Right lobe of liver (tissue), 6 donors: ENCODE results near the gene OGT. TPM values are rescaled to one million over a fixed set of nuclear protein-coding genes. Genes with fewer than 3 reads are reported as not detected.
A peak's percentile ranks its signal among the peaks of the same experiment; 100 is the strongest.

Experiments used
- ATAC-seq, 4 donors: fragments of 200-7000 bp; cut with Tn5 transposase; one replicate each; pipeline ENCODE4 v1.9.1; 2020; ENCODE audit warnings: mild to moderate bottlenecking in 4 of 4, moderate library complexity in 4 of 4
- DNase-seq, 3 donors: peaks; one replicate each; pipeline ENCODE4 v3.0.0-alpha.2; 2020
- H3K27ac ChIP-seq, 3 donors: fragments of 200-600 bp; one replicate each; pipeline ENCODE4 v1.8.0; 2022
- H3K27me3 ChIP-seq, 2 donors: fragments of 200-600 bp; one replicate each; pipeline ENCODE4 v1.8.0; 2022
- H3K36me3 ChIP-seq, 4 donors: fragments of 200-600 bp; sonication (generic) in 1 of 4; one replicate each; pipeline versions ENCODE4 v1.5.1 to v1.8.0; 2017 to 2022; ENCODE audit warnings: control low read depth in 1 of 4
- H3K4me1 ChIP-seq, 4 donors: fragments of 200-600 bp; sonication (generic) in 1 of 4; one replicate each; pipeline versions ENCODE4 v1.5.1 to v1.8.0; 2017 to 2022; ENCODE audit warnings: control low read depth in 1 of 4
- H3K4me3 ChIP-seq, 3 donors: fragments of 200-600 bp; one replicate each; pipeline ENCODE4 v1.8.0; 2022
- H3K9me3 ChIP-seq, 4 donors: fragments of 200-600 bp; sonication (generic) in 1 of 4; one replicate each; pipeline versions ENCODE4 v1.5.1 to v1.8.0; 2017 to 2022; ENCODE audit warnings: control low read depth in 1 of 4
- POLR2A ChIP-seq: fragments of 450-650 bp; IDR thresholded peaks from one replicate; pipeline ENCODE4 v1.6.1; 2017; ENCODE audit warnings: antibody characterized with exemption, mild to moderate bottlenecking
- WGBS: methylation state at CpG from one replicate; pipeline ENCODE4 v1.1.6; 2018; ENCODE audit warnings: low coverage, low lambda C conversion rate; ENCODE audit not compliant: insufficient coverage; ENCODE audit errors: missing lambda C conversion rate; 5-methylcytosine and 5-hydroxymethylcytosine counted together
- intact Hi-C, 2 donors: fragments of 100-400 bp; cut with DNase I; formaldehyde crosslinking; loops; one replicate each; pipeline versions ENCODE4 v1.11.2 to v1.14.1; 2022
- total RNA-seq, 6 experiments: library from RNA; depleted of rRNA in 2 of 6; stranded (reverse); fragments of >200 nt in 2 of 6; fragmentation: NEBNext Ultra II Directional in 3 of 6; extraction: Animal tissue kit (Norgen Biotek cat#: 25700) in 3 of 6; gene quantifications; one replicate each; pipeline versions ENCODE4 v1.1.0 to v1.2.4, GENCODE V29; 2016 to 2023
- TF ChIP-seq, protein P1 (sequence below), 4 donors: fragments of 200-600 bp in 3 of 4; fragments of 450-650 bp in 1 of 4; IDR thresholded peaks; one replicate each; pipeline versions ENCODE4 v1.5.1 to v1.8.0; 2016 to 2022; ENCODE audit warnings: antibody characterized with exemption in 4 of 4, mild to moderate bottlenecking in 2 of 4
- donor health status: DM: no; HTN: yes; CAD: no.
- donor health status: DM: no; HTN: no; CAD: no.
- donor health status: DM: no; HTN: no; CAD: no.
- donor health status: DM: no; HTN: yes; CAD: no.
- donor health status: DM: no; HTN: yes; CAD: no.

OGT gene
- total RNA-seq, 6 experiments from 2014 or later = 35.5 to 67.0 (median 44.5) TPM

GRCh38 chrX:71617742-71618141 is 84.8 kb downstream of the OGT start:
- no peak overlapping the region for H3K4me3 ChIP-seq
- H3K4me1 ChIP-seq = no peaks in the 10 kb centered on the region
- no peaks in the 10 kb centered on the region for H3K36me3 ChIP-seq
- ATAC-seq (no peak), DNase-seq (no peak)
- H3K9me3 ChIP-seq = no peaks in the 10 kb centered on the region
- no peaks in the 10 kb centered on the region for H3K27me3 ChIP-seq
- TF ChIP-seq, protein P1, sequence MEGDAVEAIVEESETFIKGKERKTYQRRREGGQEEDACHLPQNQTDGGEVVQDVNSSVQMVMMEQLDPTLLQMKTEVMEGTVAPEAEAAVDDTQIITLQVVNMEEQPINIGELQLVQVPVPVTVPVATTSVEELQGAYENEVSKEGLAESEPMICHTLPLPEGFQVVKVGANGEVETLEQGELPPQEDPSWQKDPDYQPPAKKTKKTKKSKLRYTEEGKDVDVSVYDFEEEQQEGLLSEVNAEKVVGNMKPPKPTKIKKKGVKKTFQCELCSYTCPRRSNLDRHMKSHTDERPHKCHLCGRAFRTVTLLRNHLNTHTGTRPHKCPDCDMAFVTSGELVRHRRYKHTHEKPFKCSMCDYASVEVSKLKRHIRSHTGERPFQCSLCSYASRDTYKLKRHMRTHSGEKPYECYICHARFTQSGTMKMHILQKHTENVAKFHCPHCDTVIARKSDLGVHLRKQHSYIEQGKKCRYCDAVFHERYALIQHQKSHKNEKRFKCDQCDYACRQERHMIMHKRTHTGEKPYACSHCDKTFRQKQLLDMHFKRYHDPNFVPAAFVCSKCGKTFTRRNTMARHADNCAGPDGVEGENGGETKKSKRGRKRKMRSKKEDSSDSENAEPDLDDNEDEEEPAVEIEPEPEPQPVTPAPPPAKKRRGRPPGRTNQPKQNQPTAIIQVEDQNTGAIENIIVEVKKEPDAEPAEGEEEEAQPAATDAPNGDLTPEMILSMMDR (IDR thresholded peaks at IDR 0.05) = no peak
- no peak for TF ChIP-seq POLR2A
- no peak overlapping the region for H3K27ac ChIP-seq
- 50% methylated on average over 7 of the region's 8 CpGs for WGBS
- intact Hi-C loops = no loop called here

- intact Hi-C loops = no loop called here
- ATAC-seq (peak in 3 of 4 donors; percentile 2 to 49 (median 45)), DNase-seq (peak; percentile 51 to 61 (median 52))
- no peaks in the 10 kb centered on the region for H3K36me3 ChIP-seq
- no peak for TF ChIP-seq POLR2A
- no peak within 1 kb of the TSS for H3K4me3 ChIP-seq
- WGBS = no CpG with 5 or more reads among the region's 4 CpGs
- H3K9me3 ChIP-seq = no peaks in the 10 kb centered on the region
- H3K27me3 ChIP-seq = no peaks in the 10 kb centered on the region
- H3K27ac ChIP-seq = no peak within 1 kb of the TSS
- H3K4me1 ChIP-seq = no peaks in the 10 kb centered on the region
Measured at GRCh38 chrX:71618303-71618721, 85.4 kb downstream of the OGT start, which contains the start of gene CXCR3. Gene CXCR3, minus strand, starts transcription at chrX:71618511. Its CDS starts 62 bp downstream, at chrX:71618449.

- TF ChIP-seq, protein P1 (IDR thresholded peaks at IDR 0.05) = no peak
- no peak for TF ChIP-seq POLR2A
- WGBS = 88% methylated on average over 3 of the region's 3 CpGs
- Histone ChIP-seq H3K4me3 (no peak overlapping the region), H3K36me3 (no peaks in the 10 kb centered on the region), H3K27ac (no peak overlapping the region), H3K27me3 (no peaks in the 10 kb centered on the region), H3K4me1 (no peaks in the 10 kb centered on the region), H3K9me3 (no peaks in the 10 kb centered on the region)
- ATAC-seq (no peak), DNase-seq (no peak)
- intact Hi-C loops = no loop called here
Measured at GRCh38 chrX:71618787-71619186, 85.9 kb downstream of the OGT start.

GRCh38 chrX:71619193-71619592 is 86.3 kb downstream of the OGT start:
- H3K27ac ChIP-seq = no peak overlapping the region
- H3K27me3 ChIP-seq = no peaks in the 10 kb centered on the region
- no peaks in the 10 kb centered on the region for H3K36me3 ChIP-seq
- no peaks in the 10 kb centered on the region for H3K4me1 ChIP-seq
- intact Hi-C loops = no loop called here
- DNase-seq (no peak), ATAC-seq (no peak)
- no peaks in the 10 kb centered on the region for H3K9me3 ChIP-seq
- WGBS = 68% methylated on average over 8 of the region's 8 CpGs
- TF ChIP-seq, protein P1 (IDR thresholded peaks at IDR 0.05) = no peak
- TF ChIP-seq POLR2A = no peak
- no peak overlapping the region for H3K4me3 ChIP-seq

- TF ChIP-seq, protein P1 (IDR thresholded peaks at IDR 0.05) = no peak
- no peak for TF ChIP-seq POLR2A
- WGBS = no CpG with 5 or more reads among the region's 1 CpG
- ATAC-seq (no peak), DNase-seq (no peak)
- Histone ChIP-seq H3K36me3 (no peaks in the 10 kb centered on the region), H3K27me3 (no peaks in the 10 kb centered on the region), H3K9me3 (no peaks in the 10 kb centered on the region), H3K27ac (no peak overlapping the region), H3K4me3 (no peak overlapping the region), H3K4me1 (no peaks in the 10 kb centered on the region)
- intact Hi-C loops = no loop called here
Measured at GRCh38 chrX:71619986-71620385, 87.1 kb downstream of the OGT start.
